T-helper 2 cell (primary cell): ENCODE data around the gene PPP3R1.

Source experiments
- DNase-seq, 5 experiments: peaks; one replicate each; pipeline versions ENCODE4 v3.0.0 to v3.0.0-alpha.2; 2012 to 2022

The PPP3R1 gene

DNA sequence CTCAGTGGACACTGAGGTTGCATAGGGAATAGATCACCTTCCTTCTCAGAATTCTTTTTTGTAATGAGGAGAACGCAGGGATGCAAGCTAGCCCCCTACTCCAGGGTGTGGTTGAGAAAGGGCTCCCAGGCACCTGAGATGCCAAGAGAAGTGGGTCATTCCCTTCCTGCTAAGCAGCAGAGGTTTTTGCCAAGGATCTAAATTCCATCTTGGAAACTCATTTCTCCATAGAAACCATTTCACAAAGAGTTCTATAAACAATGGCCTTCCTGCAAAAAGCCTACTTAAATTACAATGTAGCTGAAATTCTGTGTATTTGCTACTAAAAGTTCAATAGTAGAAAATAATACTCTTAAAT is 3.7 kb upstream of the PPP3R1 start:
- no peak for DNase-seq

DNA sequence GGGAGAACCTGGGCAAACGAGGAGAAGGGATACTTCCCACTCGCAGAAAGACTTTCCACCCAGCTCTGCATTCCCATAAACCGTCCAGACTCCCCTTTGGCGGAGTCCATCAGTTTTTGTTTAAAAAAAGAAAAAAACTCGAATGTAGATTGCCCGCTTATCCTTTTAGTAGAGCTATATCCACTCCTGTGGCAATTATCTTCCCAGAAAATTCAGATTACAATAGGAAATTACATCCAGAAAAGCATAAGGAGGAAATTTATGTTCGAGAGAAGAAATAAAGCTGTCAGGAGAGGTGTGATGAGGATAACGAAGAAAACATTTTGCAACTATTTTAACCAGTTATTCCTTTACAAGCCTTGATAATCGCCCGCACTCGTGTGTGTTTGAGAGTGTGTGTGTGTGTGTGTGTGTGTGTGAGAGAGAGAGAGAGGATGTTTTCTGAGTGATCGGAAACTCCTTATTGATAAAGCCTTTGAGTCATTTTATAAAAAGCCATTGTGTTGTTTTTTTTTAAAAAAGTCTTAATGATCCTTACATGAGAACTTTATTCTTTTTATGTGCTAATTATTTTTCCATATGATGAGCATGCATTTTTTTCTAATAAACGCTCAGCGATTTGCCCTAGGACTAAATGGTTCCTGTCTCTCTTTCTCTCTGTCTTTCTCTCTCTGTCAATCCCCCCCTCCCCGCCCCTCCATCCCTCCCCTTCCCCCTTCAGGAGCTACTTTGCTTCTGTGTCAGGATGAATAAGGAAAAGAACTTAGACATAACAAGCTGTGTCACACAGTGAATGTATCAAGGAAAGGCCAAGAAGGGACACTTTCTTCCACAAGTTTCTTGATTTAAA is 1.1 kb upstream of the PPP3R1 start:
- peak in 3 of 5 experiments; percentile 13 to 80 (median 19) for DNase-seq

DNA sequence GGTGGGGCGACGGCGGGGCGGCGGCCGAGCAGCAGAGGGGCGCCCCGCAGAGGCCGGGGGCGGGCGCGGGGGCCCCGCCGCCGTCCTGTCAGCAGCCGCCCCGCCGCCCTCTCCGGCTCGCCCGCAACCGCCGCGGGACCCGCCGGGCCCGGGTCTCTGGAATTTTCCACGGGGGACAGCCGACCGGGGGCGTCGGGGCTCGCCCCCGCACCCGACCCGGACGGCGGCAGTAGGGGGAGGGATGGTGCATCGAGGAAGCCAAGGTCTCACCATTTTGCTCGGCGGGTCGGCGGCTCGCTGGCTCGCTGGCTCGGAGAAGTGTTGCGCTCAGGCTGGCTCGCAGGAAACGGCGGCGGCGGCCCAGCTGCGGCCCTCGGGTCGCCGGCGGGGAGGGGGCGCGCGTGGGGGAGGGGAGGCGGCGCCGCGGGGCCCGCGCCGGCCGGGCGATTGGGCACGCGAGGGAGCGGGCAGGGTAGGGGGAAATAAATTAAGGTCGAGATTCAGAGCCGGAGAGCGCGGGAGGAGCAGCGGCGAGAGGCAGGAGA is 405 bp downstream of the PPP3R1 start:
- DNase-seq: peak; percentile 11 to 57 (median 41)

DNA sequence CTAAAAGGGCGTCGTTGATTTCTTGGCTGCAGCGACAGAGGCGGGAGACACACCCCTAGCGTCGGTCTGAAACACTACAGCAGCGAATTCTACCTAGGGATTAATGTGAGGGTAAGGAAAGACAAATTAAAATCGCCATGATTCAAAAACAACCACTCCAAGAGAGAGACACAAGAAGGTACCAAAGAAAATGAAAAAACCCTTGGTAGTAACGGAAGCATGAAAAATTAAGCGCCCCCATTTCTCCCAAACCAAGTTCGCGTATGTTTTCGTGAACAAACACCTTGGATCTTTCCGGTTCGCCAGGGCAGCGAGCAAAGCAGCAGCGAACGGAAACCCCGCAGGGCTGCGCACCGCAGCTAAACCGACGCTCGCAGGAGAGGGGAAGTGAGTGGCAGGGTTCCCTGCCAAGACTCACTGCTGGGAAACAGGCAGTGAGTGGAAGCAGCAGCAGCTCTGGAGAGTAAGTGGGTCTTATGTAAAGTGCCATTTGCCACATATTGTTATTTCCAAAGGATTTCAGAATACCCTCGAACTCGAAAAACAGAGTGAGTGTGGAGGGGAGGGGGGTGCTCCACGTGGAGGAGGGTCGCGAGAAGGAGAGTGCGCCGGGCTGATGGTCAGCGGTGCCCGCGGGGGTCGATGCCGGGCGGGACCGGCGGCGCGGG is 1.0 kb downstream of the PPP3R1 start:
- DNase-seq: peak; percentile 37 to 95 (median 68)

DNA sequence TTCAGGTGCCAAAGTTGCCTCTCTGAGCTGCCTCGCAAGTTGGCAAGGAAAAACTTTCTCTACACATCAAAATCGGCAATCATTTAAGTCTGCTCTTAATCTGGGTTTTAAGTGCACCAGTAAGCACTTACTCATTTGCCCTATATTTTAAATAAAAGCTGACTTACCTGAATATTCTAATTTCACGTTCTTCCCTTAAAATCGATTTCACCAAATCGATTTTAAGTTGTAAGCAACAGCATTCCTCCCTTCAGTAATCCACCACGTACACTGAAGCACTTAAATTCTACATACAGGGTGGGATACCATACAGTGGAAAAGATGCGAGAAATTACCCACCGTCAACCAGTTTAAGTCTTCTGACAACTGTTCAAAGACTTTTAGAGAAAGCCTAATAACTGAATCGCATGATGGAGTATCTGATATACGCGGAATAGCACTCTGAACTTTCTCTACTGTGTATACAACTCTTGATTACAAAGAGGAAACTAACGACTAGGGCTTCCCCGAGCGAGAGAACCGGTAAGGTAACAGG is 1.6 kb downstream of the PPP3R1 start:
- DNase-seq: no peak

DNA sequence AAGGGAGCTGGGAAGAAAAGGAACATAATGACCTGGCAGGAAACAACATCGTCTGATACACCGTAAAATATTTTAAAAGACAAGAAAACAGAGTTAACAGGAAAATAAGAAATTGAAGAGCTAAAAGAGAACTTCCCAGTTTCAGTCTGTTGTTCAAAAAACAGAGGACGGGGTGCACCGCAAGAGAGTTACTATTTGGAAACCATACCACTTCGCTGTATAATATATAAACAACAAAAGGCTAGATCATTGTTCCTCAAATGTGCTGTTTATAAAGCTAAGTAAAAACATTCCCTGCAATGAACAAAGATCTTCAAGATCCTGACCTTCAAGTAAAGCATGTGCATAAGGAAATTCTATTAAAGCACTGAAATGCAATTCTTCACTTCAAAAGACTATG is 2.1 kb downstream of the PPP3R1 start:
- DNase-seq: no peak

DNA sequence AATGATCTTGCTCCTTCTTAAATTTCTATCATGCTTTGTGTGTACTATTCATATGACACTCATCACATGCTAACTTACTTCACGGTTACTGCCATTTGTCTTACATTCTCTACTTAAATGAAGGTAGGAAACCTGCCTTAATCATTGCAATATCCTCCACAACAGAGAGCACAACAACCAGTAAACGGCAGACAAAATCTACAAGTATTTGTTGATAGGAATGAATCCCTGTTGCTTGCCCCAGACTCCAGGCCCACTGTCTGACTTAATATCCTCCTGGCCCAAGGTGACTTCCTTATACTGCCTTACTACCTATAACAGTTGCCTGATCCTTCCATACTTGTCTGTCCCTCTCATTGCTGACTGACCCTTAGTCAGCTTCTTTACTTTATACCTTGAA is 3.5 kb downstream of the PPP3R1 start:
- DNase-seq: no peak

DNA sequence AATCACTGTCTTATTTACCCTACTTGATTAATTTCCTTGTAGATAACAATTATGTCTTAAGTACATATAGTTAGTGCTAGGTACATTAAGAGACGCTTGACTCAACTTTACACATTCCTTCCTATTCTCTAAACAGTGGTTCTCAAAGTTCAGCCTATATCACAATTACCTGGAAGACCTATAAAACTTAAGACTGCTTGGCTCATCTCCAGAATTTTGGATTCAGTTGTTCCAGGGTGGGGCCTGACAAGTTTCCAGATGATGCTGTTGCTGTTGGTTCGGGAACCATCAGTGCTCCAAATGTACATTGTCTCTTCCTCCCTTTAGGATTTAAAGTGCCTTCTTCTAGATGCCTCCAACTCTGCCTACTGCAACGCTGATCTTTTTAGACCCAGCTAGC is 4.0 kb downstream of the PPP3R1 start:
- DNase-seq: no peak

DNA sequence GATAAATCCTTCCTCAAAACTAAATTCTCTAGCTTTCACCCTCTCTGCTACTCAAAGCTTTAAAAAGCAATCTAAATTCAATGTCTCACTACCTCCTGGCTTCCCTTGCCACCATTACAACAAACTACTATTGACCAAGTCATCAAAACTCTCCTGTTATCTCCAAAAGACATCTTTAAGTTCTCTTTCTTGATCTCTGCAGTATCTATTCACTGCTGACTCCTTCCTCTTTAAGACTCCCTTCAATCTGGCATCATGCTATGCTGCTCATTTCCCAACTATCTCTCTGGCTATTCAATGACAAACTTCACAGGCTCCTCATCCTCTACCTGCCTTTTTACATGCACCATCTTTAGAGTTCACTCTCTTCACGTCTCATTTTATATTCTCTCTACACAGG is 5.9 kb downstream of the PPP3R1 start:
- DNase-seq: peak in 1 of 5 experiments; percentile 25

DNA sequence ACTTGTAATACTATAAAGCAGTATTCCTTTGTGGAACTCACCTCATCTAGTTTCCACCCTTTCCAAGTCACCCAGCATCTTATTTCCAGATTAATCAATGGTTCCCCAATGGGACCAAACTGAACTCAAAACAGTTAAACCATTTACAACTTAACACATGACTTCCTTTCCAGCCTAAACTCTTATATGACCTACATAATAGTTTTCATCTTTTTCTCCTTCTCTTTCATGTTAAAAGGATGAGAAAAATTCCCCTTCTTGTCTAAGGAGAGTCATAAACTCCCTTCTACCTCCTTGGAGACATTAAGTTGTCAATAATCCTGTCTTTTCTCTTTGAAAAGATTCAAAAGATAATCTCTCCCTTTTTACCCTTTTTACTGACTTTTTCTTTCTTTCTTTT is 6.7 kb downstream of the PPP3R1 start:
- no peak for DNase-seq

DNA sequence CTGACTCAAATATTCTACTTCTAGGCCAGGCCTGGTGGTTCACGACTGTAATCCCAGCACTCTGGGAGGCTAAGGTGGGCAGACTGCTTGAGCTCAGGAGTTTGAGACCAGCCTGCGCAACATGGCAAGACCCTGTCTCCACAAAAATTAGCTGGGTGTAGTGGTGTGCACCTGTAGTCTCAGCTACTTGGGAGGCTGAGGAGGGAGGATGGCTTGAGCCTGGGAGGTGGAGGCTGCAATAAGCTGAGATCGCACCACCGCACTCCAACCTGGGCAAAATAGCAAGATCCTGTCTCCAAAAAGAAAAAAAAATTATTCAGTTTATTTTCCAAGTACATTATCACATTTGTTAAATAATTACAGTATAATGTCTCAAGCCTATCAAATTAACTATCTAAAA is 7.3 kb downstream of the PPP3R1 start:
- DNase-seq: no peak

DNA sequence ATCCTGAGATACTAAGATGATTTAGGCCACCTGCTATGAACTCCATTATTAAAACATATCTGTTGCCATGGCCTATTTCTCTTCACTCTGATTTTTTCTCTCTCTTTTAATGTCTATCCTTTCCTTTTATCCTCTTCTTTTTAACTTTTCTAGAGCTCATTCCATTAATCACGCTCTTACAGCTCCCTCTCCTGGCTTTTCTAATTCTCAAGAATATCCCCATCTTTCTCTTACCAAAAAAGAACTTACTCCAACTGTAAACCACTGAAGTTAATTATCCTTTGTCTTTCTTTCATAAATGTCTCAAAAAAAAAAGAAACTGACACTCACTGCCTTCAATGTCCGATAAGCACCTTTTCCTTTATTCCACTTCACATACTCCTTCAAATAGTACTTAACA is 7.9 kb downstream of the PPP3R1 start:
- no peak for DNase-seq

DNA sequence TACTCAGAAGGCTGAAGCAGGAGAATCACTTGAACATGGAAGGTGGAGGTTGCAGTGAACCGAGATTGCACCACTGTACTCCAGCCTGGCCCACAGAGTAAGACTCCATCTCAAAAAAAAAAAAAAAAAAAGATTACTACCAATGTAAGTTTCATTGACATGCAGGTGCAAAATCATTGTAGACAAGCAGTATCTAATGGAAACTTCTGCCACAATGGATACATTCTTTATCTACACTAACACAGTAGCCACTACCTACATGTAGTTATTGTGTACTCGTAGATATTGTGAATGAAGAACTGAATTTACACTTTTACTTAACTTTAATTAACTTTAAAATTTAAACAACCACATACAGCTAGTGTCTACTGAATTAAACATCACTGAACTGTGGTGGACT is 10.6 kb downstream of the PPP3R1 start:
- DNase-seq: no peak

DNA sequence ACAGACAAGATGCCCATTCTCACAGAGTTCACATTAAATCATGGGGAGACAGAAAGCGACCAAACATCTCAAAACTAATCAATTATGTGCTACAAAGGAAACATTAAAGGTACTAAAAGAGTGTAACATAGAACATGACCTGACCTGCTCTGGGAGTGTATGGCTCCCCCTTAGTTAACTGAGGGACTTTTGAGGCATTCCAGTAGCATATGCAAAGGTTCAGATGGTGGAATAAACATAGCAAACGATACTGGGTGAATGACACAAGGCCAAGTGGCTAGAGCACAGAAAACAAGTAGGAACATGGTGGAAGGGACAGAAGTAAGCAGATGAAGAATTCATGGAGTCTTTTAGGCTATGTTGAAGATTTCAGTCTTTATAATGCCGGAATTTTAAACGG is 11.9 kb downstream of the PPP3R1 start:
- no peak for DNase-seq

DNA sequence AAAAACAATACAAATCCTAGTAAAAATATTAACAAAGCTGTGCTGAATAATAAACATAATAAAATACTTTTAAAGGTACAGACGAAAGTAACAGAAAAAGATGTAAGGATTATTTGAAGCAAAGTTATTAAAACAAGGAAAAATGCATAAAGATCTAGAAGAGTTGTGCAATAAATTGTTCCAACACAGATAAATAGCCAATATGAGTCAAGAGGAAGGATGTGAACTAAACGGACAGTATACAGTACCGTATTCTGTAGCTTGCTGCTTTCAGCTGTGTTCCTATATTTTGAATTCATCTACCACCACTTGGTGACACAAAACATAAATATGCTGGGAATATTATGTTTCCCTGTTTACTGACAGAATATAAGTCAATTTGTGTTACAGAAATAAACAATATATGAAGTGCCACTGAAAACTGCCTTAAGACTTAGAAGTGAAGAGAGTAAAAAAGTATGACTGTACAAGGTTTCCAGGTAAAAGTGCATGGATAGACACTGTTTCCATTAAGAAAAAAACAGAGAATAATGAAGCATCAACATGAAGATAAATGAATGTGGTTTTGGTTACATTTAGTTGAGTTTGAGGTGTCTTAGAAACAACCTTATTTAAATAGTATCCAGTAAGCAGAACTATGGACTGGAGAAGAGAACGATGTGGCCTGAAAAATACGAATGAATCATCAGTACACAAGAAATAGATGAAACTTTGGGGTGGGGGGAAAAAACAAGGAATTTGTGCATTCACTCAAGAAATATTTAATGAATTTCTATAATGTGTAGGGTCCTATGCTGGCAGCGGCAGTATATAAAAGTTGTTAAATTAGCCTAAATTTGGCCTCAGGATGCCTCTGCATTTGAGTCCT is 13.1 kb downstream of the PPP3R1 start:
- no peak for DNase-seq

DNA sequence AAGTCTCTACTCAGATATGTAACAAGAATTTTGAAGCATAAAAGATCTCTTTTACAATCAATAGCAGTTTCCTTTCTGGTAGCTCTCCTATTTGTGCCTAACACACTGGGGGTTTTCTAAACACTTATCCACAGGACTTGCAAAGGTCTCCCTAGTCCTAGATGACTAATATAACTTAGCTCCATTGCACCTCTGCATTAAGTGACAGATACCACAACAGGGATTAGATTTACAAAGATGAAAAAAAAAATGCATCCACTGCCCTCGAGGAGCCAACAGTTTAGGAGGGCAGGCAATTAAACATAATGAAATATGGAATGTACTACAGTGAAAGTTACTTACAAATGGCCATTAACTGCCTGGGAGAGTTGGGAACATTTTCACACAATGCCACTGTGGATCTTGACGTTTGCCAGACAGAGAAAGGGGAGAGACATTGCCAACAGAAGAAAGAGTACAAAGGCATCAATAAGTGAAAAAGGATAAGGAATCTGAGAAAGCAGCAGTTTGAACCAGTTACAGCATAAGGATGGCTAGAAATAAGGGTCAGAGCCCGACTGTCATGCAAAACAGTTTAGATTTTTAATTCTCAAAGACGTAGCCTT is 14.3 kb downstream of the PPP3R1 start:
- peak in 1 of 5 experiments; percentile 16 for DNase-seq

DNA sequence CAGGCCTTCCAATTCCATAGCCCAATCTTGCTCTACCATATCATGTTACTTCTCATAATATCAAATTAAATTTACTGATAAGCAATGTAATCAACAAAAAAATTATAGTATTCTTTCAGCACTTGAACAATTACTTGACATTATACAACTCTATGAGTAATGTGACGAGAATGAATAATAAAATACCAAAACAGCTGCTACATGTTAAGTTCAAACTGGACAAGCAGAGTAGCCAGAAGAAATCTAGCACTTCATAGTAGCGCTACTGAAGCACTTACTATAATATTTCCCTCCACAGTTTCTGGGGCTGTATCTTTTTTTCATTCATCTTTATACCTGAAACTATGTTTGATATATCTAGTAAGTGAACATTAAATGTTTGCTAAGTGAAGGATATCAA is 14.9 kb downstream of the PPP3R1 start:
- DNase-seq: no peak

DNA sequence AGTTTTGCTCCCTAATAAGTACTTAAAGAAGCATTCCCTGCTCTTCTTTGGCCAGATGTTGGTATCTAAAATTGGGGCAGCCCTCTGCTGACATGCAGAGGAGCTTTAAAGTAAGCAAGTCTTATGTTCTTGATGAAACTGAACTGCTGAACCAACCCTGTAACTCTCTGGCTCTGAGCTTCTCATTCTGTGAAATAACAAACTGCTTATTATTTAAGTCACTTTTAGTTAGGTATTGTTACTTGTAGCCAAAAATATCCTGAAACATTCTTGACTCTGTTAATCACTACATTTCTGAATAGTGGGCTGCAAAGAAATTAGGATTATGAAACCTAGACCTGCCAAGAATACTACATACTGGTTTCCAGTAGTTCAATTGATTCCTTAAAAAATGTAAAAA is 15.5 kb downstream of the PPP3R1 start:
- no peak for DNase-seq

DNA sequence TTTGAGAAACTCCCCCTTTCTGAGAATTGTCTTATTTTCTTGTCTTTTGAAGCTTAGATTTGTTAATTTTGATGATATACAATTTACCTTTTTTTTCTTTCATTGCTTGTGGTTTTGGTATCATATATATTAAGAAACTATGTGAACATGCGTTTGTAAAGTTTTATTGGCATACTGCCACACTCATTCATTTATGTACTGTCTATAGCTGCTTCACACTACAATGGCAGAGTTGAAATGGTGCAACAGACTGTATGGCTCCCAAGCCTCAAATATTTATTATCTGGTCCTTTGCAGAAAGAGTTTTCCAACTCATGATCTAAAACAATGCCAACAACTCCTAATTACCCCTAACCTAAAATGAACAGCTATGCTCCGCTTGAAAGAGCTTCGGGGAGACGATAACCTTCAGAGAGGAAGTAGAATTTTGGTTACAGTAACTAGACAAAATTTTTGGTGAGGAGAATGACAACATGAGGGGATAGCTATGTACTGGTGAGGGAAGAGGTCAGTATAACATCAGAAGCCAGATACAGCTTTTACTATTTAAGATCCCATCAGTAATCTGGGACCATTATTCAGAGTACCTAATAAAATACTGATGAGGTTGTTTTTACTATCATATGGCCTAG is 16.1 kb downstream of the PPP3R1 start:
- DNase-seq: peak in 1 of 5 experiments; percentile 29

DNA sequence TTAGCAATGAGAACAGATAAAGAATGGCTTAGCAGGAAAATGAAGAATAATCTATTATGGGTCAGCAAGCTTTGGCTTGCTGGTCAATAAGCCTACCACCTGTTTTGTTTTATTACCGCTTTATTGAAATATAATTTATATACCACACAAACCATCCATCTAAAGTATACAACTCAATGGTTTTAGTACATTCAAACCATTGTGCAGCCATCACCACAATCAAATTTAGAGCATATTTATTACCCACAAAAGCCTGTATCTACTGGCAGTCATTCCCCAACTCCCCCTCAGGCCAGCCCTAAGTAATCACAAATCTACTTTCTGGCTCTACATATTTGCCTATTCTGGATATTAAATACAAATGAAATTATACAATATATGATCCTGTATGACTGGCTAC is 17.2 kb downstream of the PPP3R1 start:
- DNase-seq: no peak

DNA sequence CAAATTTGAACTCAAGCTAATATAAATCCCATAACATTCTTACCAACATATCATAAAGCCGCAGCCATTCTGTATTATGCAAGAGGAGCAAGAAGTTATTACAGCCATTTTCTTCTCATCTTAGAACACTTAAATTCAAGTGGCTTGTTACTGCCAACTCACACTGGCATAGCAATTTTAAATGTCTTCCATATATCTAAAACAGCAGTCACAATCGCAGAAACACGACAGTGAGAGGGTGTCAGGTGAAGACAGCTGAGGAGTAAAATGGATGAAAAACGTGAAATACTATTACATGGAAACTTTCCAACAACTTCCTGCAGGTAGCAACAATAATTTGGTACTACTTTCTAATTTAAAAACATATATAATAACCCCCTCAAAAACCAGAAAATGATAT is 17.9 kb downstream of the PPP3R1 start:
- DNase-seq: no peak

DNA sequence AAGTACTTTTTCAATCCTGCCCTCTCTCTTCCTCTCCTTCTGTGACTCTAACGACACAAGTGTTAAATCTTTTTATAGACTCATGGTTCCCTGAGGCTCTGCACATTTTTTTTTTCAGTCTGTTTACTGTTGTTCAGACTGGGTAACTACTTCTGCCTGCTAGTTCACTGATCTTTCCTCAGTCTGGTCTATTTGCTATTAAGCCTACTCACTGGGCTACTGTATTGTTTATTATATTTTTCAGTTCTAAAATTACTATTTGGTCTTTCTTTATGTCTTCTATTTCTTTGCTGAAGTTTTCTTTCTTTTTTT is 21.3 kb downstream of the PPP3R1 start:
- DNase-seq: no peak
